Spleen (tissue), 7 donors: Measurements from ENCODE around the gene USH1G.

Source experiments
- POLR2A ChIP-seq, 3 donors: fragments of 450-650 bp; IDR thresholded peaks; one replicate each; pipeline ENCODE4 v1.5.1; 2017; ENCODE audit warnings: antibody characterized with exemption in 3 of 3, mild to moderate bottlenecking in 1 of 3
- POLR2AphosphoS5 ChIP-seq, 3 donors: sonication (generic); formaldehyde crosslinking; IDR thresholded peaks; one replicate each; pipeline ENCODE4 v1.5.1; 2017; ENCODE audit warnings: antibody characterized with exemption in 3 of 3
- TF ChIP-seq, protein P1 (sequence below), 11 experiments: fragments of 200-600 bp in 7 of 11; fragments of 450-650 bp in 4 of 11; sonication (generic) in 4 of 11; IDR thresholded peaks in 8 of 11; conservative IDR thresholded peaks in 3 of 11; 1 replicate in 7 of 11; 2 replicates in 4 of 11; pipeline versions ENCODE4 v1.4.0 to v1.8.0; 2016 to 2021; ENCODE audit warnings: antibody characterized with exemption in 11 of 11, inconsistent platforms in 4 of 11, mild to moderate bottlenecking in 1 of 11
- donor health status: DM: no; HTN: no; CAD: no; lungs with moderate emphysema.
- donor health status: DM: no; HTN: no; CAD: no.
- donor health status: DM: no; HTN: no; CAD: no.

GRCh38 chr17:74922172-74922571 is 883 bp downstream of the USH1G start:
- TF ChIP-seq, protein P1, sequence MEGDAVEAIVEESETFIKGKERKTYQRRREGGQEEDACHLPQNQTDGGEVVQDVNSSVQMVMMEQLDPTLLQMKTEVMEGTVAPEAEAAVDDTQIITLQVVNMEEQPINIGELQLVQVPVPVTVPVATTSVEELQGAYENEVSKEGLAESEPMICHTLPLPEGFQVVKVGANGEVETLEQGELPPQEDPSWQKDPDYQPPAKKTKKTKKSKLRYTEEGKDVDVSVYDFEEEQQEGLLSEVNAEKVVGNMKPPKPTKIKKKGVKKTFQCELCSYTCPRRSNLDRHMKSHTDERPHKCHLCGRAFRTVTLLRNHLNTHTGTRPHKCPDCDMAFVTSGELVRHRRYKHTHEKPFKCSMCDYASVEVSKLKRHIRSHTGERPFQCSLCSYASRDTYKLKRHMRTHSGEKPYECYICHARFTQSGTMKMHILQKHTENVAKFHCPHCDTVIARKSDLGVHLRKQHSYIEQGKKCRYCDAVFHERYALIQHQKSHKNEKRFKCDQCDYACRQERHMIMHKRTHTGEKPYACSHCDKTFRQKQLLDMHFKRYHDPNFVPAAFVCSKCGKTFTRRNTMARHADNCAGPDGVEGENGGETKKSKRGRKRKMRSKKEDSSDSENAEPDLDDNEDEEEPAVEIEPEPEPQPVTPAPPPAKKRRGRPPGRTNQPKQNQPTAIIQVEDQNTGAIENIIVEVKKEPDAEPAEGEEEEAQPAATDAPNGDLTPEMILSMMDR (IDR thresholded peaks at IDR 0.05 in 8 of 11, conservative IDR thresholded peaks at IDR 0.05 in 3 of 11), result no peak
- TF ChIP-seq POLR2AphosphoS5 (IDR thresholded peaks at IDR 0.05) (no peak), POLR2A (IDR thresholded peaks at IDR 0.05) (no peak)
